Measurements from ENCODE around the gene MRPS9. TPM values are rescaled to one million over a fixed set of nuclear protein-coding genes. Genes with fewer than 3 reads are reported as not detected.

Gene MRPS9
- total and polyA plus RNA-seq, 3 donors from 2014 or later: 28.6 to 59.6 (median 30.5) TPM

- TF ChIP-seq CTCF (IDR thresholded peaks at IDR 0.05) (no peak), POLR2A (IDR thresholded peaks at IDR 0.05) (no peak)
- Histone ChIP-seq H3K27me3 (no peaks in the 10 kb centered on the region), H3K4me3 (no peak overlapping the region), H3K36me3 (ENCODE audit: low read depth, missing control alignments) (no peaks in the 10 kb centered on the region), H3K27ac (no peak overlapping the region), H3K4me1 (no peaks in the 10 kb centered on the region), H3K9me3 (no peaks in the 10 kb centered on the region)
- WGBS, 2 donors: 74 to 83% methylated on average over 4 of the region's 4 CpGs
- intact Hi-C loops (cut with DNase I; ENCODE audit: low total_unique reads): loop anchor here (5.0 kb wide), 1 partner anchor 124 kb away; no protein-coding TSS in a partner anchor
- no peak for DNase-seq
Measured at GRCh38 chr2:105113616-105114291, 75.9 kb downstream of the MRPS9 start.

- no peak overlapping the region for H3K4me3 ChIP-seq
- no peak overlapping the region for H3K27ac ChIP-seq
- TF ChIP-seq POLR2A (IDR thresholded peaks at IDR 0.05): no peak
- peak; percentile 7 to 69 (median 67) for TF ChIP-seq CTCF (IDR thresholded peaks at IDR 0.05)
- no peaks in the 10 kb centered on the region for H3K36me3 ChIP-seq (ENCODE audit: low read depth, missing control alignments)
- no peaks in the 10 kb centered on the region for H3K27me3 ChIP-seq
- WGBS, 2 donors: 28 to 35% methylated on average over 3 to 4 of the region's 4 CpGs
- no peaks in the 10 kb centered on the region for H3K9me3 ChIP-seq
- intact Hi-C loops (cut with DNase I; ENCODE audit: low total_unique reads): loop anchor here (5.0 kb wide), 1 partner anchor 123 kb away; no protein-coding TSS in a partner anchor
- no peaks in the 10 kb centered on the region for H3K4me1 ChIP-seq
- no peak for DNase-seq
Measured at GRCh38 chr2:105114551-105114950, 76.7 kb downstream of the MRPS9 start.

DNA sequence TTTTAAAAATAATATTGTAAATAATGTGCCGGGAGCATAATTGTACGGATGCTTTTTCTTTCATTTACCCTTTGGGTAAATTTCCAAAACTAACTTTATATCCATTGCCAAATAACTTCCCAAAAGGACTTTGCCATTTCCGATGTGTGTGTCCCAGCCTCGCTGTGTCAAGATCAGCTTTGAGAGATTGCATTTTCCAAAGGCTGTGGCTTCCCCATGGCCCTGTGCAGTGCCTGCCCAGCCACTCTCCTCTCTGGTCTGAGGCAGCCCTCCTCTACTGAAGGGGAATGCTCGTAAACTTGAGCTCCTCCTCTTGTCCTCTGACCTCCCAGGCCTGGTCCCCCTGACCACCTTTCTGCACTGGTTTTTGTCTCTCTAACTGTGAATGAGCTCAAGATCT, 78.5 kb downstream of the MRPS9 start:
- intact Hi-C loops (cut with DNase I; ENCODE audit: low total_unique reads): no loop called here

DNA sequence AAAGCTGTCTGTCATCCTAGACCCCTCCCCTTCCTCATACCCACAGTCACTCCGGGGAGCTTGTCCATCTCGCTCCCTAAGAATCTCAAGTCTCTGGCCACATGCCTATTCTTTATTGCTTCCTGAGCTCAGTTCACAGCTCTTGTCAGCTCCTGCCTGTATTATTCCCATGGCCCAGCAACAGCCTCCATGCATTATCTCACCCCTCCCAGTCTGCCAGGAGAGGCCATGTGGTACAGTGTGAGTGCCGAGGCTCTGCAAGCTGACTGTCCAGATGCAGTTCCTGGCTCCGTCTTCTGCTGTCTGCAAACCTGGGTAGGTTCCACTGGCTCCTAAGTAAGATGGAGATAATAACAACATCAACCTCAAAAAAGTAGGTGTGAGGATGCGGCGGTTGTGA, 79.7 kb downstream of the MRPS9 start:
- intact Hi-C loops (cut with DNase I; ENCODE audit: low total_unique reads): no loop called here
- H3K9me3 ChIP-seq: no peaks in the 10 kb centered on the region
- WGBS, 2 donors: 81 to 82% methylated on average over 6 of the region's 6 CpGs
- no peaks in the 10 kb centered on the region for H3K36me3 ChIP-seq (ENCODE audit: low read depth, missing control alignments)
- H3K27me3 ChIP-seq: no peaks in the 10 kb centered on the region
- H3K27ac ChIP-seq: no peak overlapping the region
- H3K4me3 ChIP-seq: no peak overlapping the region
- no peaks in the 10 kb centered on the region for H3K4me1 ChIP-seq
- no peak for TF ChIP-seq CTCF (IDR thresholded peaks at IDR 0.05)
- TF ChIP-seq POLR2A (IDR thresholded peaks at IDR 0.05): no peak
- DNase-seq: no peak

More for the DNA sequence above, 78.5 kb downstream of the MRPS9 start:
- Histone ChIP-seq H3K36me3 (ENCODE audit: low read depth, missing control alignments) (no peaks in the 10 kb centered on the region), H3K4me1 (no peaks in the 10 kb centered on the region), H3K27me3 (no peaks in the 10 kb centered on the region), H3K27ac (no peak overlapping the region), H3K4me3 (no peak overlapping the region), H3K9me3 (no peaks in the 10 kb centered on the region)
- TF ChIP-seq POLR2A (IDR thresholded peaks at IDR 0.05): no peak
- no peak for TF ChIP-seq CTCF (IDR thresholded peaks at IDR 0.05)
- 90 to 91% methylated on average over 5 of the region's 5 CpGs for WGBS, 2 donors
- no peak for DNase-seq

GRCh38 chr2:105118960-105119359, 81.1 kb downstream of the MRPS9 start:
- DNase-seq: peak; percentile 49
- peak in 2 of 3 experiments; percentile 33 to 45 for TF ChIP-seq CTCF (IDR thresholded peaks at IDR 0.05)
- no peak for TF ChIP-seq POLR2A (IDR thresholded peaks at IDR 0.05)
- Histone ChIP-seq H3K4me3 (peak overlapping the region; percentile 1 to 15), H3K4me1 (no peaks in the 10 kb centered on the region), H3K36me3 (ENCODE audit: low read depth, missing control alignments) (no peaks in the 10 kb centered on the region), H3K27ac (no peak overlapping the region), H3K27me3 (no peaks in the 10 kb centered on the region), H3K9me3 (no peaks in the 10 kb centered on the region)
- WGBS, 2 donors: 34 to 37% methylated on average over 11 to 23 of the region's 23 CpGs
- intact Hi-C loops (cut with DNase I; ENCODE audit: low total_unique reads): no loop called here

Data from testis (tissue), 3 donors.